ENCODE measurements around the gene WDR27. TPM values are rescaled to one million over a fixed set of nuclear protein-coding genes. Genes with fewer than 3 reads are reported as not detected.

WDR27 gene
- total RNA-seq, 1 donor from 2014 or later = 27.2 TPM

GRCh38 chr6:169566319-169566718 is 135.5 kb downstream of the WDR27 start:
- no peak for DNase-seq (ENCODE audit: low read depth)
- no peak for TF ChIP-seq CTCF (conservative IDR thresholded peaks at IDR 0.05; ENCODE audit: low read depth, low read length)
- H3K4me3 ChIP-seq (ENCODE audit: low read depth, low read length) = no peak overlapping the region

- no peak for TF ChIP-seq CTCF (conservative IDR thresholded peaks at IDR 0.05; ENCODE audit: low read depth, low read length)
- DNase-seq (ENCODE audit: low read depth) = no peak
- H3K4me3 ChIP-seq (ENCODE audit: low read depth, low read length) = no peak overlapping the region
These were observed 137.2 kb downstream of the WDR27 start for GRCh38 chr6:169564453-169565240.

GRCh38 chr6:169561665-169562064 is 140.2 kb downstream of the WDR27 start:
- no peak for TF ChIP-seq CTCF (conservative IDR thresholded peaks at IDR 0.05; ENCODE audit: low read depth, low read length)
- H3K4me3 ChIP-seq (ENCODE audit: low read depth, low read length) = no peak overlapping the region
- DNase-seq (ENCODE audit: low read depth) = no peak

- no peak overlapping the region for H3K4me3 ChIP-seq (ENCODE audit: low read depth, low read length)
- no peak for TF ChIP-seq CTCF (conservative IDR thresholded peaks at IDR 0.05; ENCODE audit: low read depth, low read length)
- DNase-seq (ENCODE audit: low read depth) = no peak
These were observed 142.2 kb downstream of the WDR27 start for GRCh38 chr6:169559592-169559991.

GRCh38 chr6:169558774-169559441 is 142.9 kb downstream of the WDR27 start:
- no peak for TF ChIP-seq CTCF (conservative IDR thresholded peaks at IDR 0.05; ENCODE audit: low read depth, low read length)
- no peak for DNase-seq (ENCODE audit: low read depth)
- no peak overlapping the region for H3K4me3 ChIP-seq (ENCODE audit: low read depth, low read length)

GRCh38 chr6:169558378-169558773 is 143.5 kb downstream of the WDR27 start:
- no peak for TF ChIP-seq CTCF (conservative IDR thresholded peaks at IDR 0.05; ENCODE audit: low read depth, low read length)
- no peak for DNase-seq (ENCODE audit: low read depth)
- H3K4me3 ChIP-seq (ENCODE audit: low read depth, low read length) = no peak overlapping the region
